HepG2 (cell line): Measurements from ENCODE around the gene ID3. TPM values are rescaled to one million over a fixed set of nuclear protein-coding genes. Genes with fewer than 3 reads are reported as not detected.

ENCODE experiments used
- GATA4 ChIP-seq: sonication (generic); IDR thresholded peaks from 2 replicates; pipeline ENCODE4 v1.6.1; 2016; ENCODE audit warnings: antibody characterized with exemption, low read depth, borderline replicate concordance
- GLI4 ChIP-seq: sonication (generic); formaldehyde crosslinking; IDR thresholded peaks from 2 replicates; pipeline ENCODE4 v1.5.1; 2020; ENCODE audit warnings: missing genetic modification reagents, mild to moderate bottlenecking, moderate library complexity, borderline replicate concordance
- HIC2 ChIP-seq: sonication (generic); formaldehyde crosslinking; IDR thresholded peaks from 2 replicates; pipeline ENCODE4 v1.9.0; 2022; ENCODE audit warnings: low read depth, missing genetic modification reagents
- HNRNPH1 ChIP-seq: fragments of 200-400 bp; formaldehyde crosslinking; optimal IDR thresholded peaks from 2 replicates; pipeline ENCODE3; 2017; ENCODE audit warnings: mild to moderate bottlenecking, low read depth, low read length
- JDP2 ChIP-seq: sonication (generic); formaldehyde crosslinking; IDR thresholded peaks from 2 replicates; pipeline ENCODE4 v1.8.1; 2022; ENCODE audit warnings: missing genetic modification reagents, borderline replicate concordance
- JUNB ChIP-seq: sonication (generic); formaldehyde crosslinking; IDR thresholded peaks from 2 replicates; pipeline ENCODE4 v1.8.0; 2022; ENCODE audit warnings: missing genetic modification reagents, mild to moderate bottlenecking, borderline replicate concordance
- KDM1A ChIP-seq: IDR thresholded peaks from 2 replicates; pipeline ENCODE4 v1.6.1; 2016; ENCODE audit warnings: missing compliant biosample characterization
- MAX ChIP-seq: IDR thresholded peaks from 2 replicates; pipeline ENCODE4 v1.6.1; 2012; ENCODE audit warnings: inconsistent platforms
- NFKB2 ChIP-seq: sonication (generic); formaldehyde crosslinking; IDR thresholded peaks from 2 replicates; pipeline ENCODE4 v1.4.0; 2020; ENCODE audit warnings: missing genetic modification reagents, borderline replicate concordance
- POLR2AphosphoS5 ChIP-seq: IDR thresholded peaks from 2 replicates; pipeline ENCODE4 v1.6.1; 2012; ENCODE audit warnings: low read depth, low read length
- RBFOX2 ChIP-seq: fragments of 200-400 bp; formaldehyde crosslinking; IDR thresholded peaks from 2 replicates; pipeline ENCODE4 v1.6.1; 2017; ENCODE audit warnings: low read depth, mild to moderate bottlenecking, low read length
- SALL2 ChIP-seq: sonication (generic); formaldehyde crosslinking; IDR thresholded peaks from 2 replicates; pipeline ENCODE4 v1.8.1; 2023; ENCODE audit warnings: mild to moderate bottlenecking, missing genetic modification reagents, inconsistent platforms
- SAP130 ChIP-seq: IDR thresholded peaks from 2 replicates; pipeline ENCODE4 v1.6.1; 2016; ENCODE audit warnings: low read depth
- SMAD1 ChIP-seq: sonication (generic); formaldehyde crosslinking; IDR thresholded peaks from 2 replicates; pipeline ENCODE4 v1.4.0; 2020; ENCODE audit warnings: missing genetic modification reagents, low read depth, mild to moderate bottlenecking, borderline replicate concordance
- ZBTB37 ChIP-seq: sonication (generic); formaldehyde crosslinking; IDR thresholded peaks from 2 replicates; pipeline ENCODE4 v1.4.0; 2020; ENCODE audit warnings: mild to moderate bottlenecking, missing genetic modification reagents
- ZNF230 ChIP-seq: sonication (generic); formaldehyde crosslinking; IDR thresholded peaks from 2 replicates; pipeline ENCODE4 v1.4.0; 2020; ENCODE audit warnings: mild to moderate bottlenecking, missing genetic modification reagents
- ZNF343 ChIP-seq: sonication (generic); formaldehyde crosslinking; IDR thresholded peaks from 2 replicates; pipeline ENCODE4 v1.4.0; 2020; ENCODE audit warnings: mild to moderate bottlenecking, missing genetic modification reagents
- ZNF430 ChIP-seq: sonication (generic); formaldehyde crosslinking; IDR thresholded peaks from 2 replicates; pipeline ENCODE4 v1.9.0; 2021; ENCODE audit warnings: mild to moderate bottlenecking, missing genetic modification reagents
- ZNF710 ChIP-seq: sonication (generic); formaldehyde crosslinking; IDR thresholded peaks from 2 replicates; pipeline ENCODE4 v1.5.0; 2020; ENCODE audit warnings: mild to moderate bottlenecking, missing genetic modification reagents, borderline replicate concordance
- ZNF75D ChIP-seq: sonication (generic); formaldehyde crosslinking; IDR thresholded peaks from 2 replicates; pipeline ENCODE4 v1.8.1; 2023; ENCODE audit warnings: missing genetic modification reagents, mild to moderate bottlenecking, borderline replicate concordance
- ZNF761 ChIP-seq: sonication (generic); formaldehyde crosslinking; conservative IDR thresholded peaks from 2 replicates; pipeline ENCODE4 v1.4.0; 2020; ENCODE audit warnings: mild to moderate bottlenecking, missing genetic modification reagents
- ZXDC ChIP-seq: sonication (generic); formaldehyde crosslinking; IDR thresholded peaks from 2 replicates; pipeline ENCODE4 v1.5.0; 2020; ENCODE audit warnings: mild to moderate bottlenecking, missing genetic modification reagents
- polyA plus RNA-seq, 8 experiments: library from polyadenylated mRNA; depleted of rRNA in 3 of 8; stranded (reverse) in 7 of 8; unstranded in 1 of 8; fragments of >200 nt; fragmentation: Illumina TruSeq in 4 of 8; extraction: Trizol in 4 of 8; gene quantifications; 2 replicates each; pipeline versions ENCODE4 v1.2.1 to v1.2.3, GENCODE V29; 2011 to 2016; ENCODE audit warnings: low read depth in 4 of 8, missing spikeins in 1 of 8, mixed read lengths in 1 of 8; ENCODE audit not compliant: insufficient read depth in 1 of 8
- total RNA-seq, 5 experiments: library from RNA; depleted of rRNA; stranded (reverse); fragments of >200 nt; fragmentation: Illumina TruSeq; extraction: Trizol; gene quantifications; 2 replicates each; pipeline ENCODE4 v1.2.3, GENCODE V29; 2016; ENCODE audit warnings: low read depth in 1 of 5

The ID3 gene
- total and polyA plus RNA-seq, 2 of the 13 experiments (the other 11 are each of a cell fraction or from before 2014, with no cell fraction given) = 64.8 to 115 TPM

GRCh38 chr1:23556635-23557470 is 2.4 kb downstream of the ID3 start (continued):
- TF ChIP-seq ZNF430 (CRISPR knock-in tag) (0 out of 2 replicates have a peak, but pooled peaks have one; percentile 1), ZNF343 (no peak), HIC2 (CRISPR knock-in tag) (0 out of 2 replicates have a peak, but pooled peaks have one; percentile 35), JDP2 (CRISPR knock-in tag) (no peak), GLI4 (CRISPR knock-in tag) (no peak), JUNB (CRISPR knock-in tag) (no peak), KDM1A (CRISPR knock-in tag) (no peak), ZBTB37 (CRISPR knock-in tag) (no peak), SAP130 (CRISPR knock-in tag) (no peak), NFKB2 (CRISPR knock-in tag) (no peak), POLR2AphosphoS5 (peak; percentile 36; the same call in 1 of the 2 replicates), ZNF230 (CRISPR knock-in tag) (no peak), ZNF75D (CRISPR knock-in tag) (no peak), RBFOX2 (peak; percentile 46; the same call in 1 of the 2 replicates), MAX (0 out of 2 replicates have a peak, but pooled peaks have one; percentile 18), HNRNPH1 (no peak), SMAD1 (CRISPR knock-in tag) (no peak), ZNF761 (CRISPR knock-in tag) (no peak), ZNF710 (no peak), ZXDC (no peak), SALL2 (CRISPR knock-in tag) (no peak), GATA4 (no peak)
